Measurements from ENCODE around the gene BRPF1. TPM values are rescaled to one million over a fixed set of nuclear protein-coding genes. Genes with fewer than 3 reads are reported as not detected.

The BRPF1 gene
- total RNA-seq, 1 experiment from 2014 or later, result 18.5 TPM

DNA sequence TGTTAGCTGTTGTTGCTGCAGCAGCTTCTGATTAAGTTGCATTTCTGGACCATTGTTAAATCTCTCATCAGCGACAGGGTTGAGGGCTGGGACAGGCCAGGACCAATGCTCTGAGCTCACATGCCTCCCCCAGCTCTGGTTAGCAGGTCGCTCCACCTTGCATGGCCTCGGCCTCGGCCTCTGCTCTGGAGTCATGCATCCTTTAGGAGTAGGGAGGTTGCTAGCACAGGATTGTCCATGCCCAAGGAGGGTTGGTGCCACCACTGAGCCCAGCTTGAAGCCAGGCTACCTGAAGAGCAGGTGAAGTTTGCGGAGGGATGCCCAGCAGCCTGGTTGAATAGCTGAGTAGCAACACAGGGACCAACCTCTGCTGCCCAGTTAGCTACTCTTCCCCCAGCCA is 39.1 kb upstream of the BRPF1 start:
- no peaks in the 10 kb centered on the region for H3K4me1 ChIP-seq (replicated peaks)
- H3K4me3 ChIP-seq, result no peak overlapping the region
- H3K27me3 ChIP-seq (replicated peaks), result no peaks in the 10 kb centered on the region
- no peaks in the 10 kb centered on the region for H3K9me3 ChIP-seq (replicated peaks)
- DNase-seq (ENCODE audit: low read depth in 1 of 2, low spot score in 2 of 2), result no peak
- no peak overlapping the region for H3K27ac ChIP-seq
- H3K36me3 ChIP-seq, result peaks cover 30% of the 10 kb centered on the region

DNA sequence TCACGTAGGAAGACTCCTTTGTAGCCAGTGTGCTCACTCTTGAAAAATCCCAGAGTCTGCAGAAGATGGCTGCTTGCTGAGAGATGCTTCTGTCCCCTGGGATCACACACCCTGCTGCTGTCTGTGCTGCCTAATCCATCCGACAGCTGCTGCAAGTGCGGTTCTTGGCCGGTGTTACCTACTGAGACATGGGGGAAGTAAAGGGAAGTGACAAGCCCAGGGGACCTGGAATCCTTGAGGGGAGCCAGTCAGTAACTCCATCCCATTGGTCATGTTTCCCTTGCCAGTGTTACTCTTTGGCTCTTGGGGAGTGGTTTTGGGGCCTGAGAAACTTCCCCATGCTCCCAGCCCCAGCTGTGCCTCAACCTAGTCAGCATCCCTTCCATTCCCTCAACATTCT is 36.2 kb upstream of the BRPF1 start:
- H3K4me3 ChIP-seq, result no peak overlapping the region
- H3K9me3 ChIP-seq (replicated peaks), result no peaks in the 10 kb centered on the region
- no peaks in the 10 kb centered on the region for H3K4me1 ChIP-seq (replicated peaks)
- DNase-seq (ENCODE audit: low read depth in 1 of 2, low spot score in 2 of 2), result no peak
- no peak overlapping the region for H3K27ac ChIP-seq
- no peaks in the 10 kb centered on the region for H3K27me3 ChIP-seq (replicated peaks)
- H3K36me3 ChIP-seq, result peaks cover 24% of the 10 kb centered on the region

DNA sequence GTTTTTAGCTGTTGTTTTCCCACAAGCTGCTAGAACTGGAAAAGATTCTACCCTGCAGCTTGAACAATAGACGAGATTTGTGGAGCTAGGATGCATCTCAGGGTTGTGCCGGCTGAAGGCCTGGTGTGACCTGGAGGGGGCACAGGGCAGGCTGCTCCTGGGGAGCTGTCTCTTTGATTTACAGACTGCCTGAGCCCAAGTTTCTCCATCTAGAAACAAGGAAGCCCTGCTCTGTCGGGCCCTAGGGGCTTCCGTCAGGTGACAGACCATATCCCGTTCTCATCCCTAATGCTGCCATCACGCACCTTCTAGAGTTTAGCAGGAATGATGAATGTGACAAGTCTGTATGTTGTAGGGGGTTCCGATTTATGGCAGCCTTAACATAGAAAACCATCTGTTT is 35.8 kb upstream of the BRPF1 start:
- no peak for DNase-seq (ENCODE audit: low read depth in 1 of 2, low spot score in 2 of 2)
- Histone ChIP-seq H3K4me1 (replicated peaks) (no peaks in the 10 kb centered on the region), H3K9me3 (replicated peaks) (no peaks in the 10 kb centered on the region), H3K27ac (no peak overlapping the region), H3K4me3 (no peak overlapping the region), H3K36me3 (peaks cover 21% of the 10 kb centered on the region), H3K27me3 (replicated peaks) (no peaks in the 10 kb centered on the region)

DNA sequence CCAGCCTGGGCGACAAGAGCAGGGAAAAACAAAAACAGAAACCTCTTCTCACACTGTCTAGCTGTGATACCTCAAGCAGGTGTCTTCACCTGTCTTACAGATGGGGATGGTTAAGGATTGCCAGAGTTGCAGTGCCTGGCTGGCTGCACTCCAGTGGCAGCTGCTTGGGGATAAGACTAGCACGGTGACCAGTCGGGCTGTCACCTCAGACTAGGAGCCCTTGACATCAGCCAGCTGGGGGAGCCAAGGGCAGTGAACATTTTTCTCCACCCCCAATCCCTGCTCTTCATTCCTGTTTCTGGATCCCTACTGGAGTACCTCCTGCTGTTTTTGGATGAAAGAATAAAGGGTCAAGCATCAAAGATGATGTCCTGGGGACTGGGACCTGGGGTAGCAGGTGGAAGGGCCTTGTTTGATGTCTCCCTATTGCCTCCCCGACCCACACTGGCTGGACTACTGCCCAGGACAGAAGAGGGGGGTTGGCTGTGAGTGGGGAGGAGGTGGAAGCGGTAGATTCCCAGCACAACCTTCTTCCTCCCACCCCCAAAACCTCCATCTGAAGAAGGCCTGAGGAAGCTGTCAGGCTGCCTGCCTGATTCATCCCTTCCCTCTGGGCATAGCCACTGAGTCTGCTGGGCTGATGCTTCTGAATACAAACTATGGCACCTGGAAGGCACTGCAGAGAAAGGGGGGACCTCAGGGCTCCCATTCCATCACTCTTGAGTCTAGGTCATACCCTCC is 34.9 kb upstream of the BRPF1 start:
- peaks cover 16% of the 10 kb centered on the region for H3K36me3 ChIP-seq

DNA sequence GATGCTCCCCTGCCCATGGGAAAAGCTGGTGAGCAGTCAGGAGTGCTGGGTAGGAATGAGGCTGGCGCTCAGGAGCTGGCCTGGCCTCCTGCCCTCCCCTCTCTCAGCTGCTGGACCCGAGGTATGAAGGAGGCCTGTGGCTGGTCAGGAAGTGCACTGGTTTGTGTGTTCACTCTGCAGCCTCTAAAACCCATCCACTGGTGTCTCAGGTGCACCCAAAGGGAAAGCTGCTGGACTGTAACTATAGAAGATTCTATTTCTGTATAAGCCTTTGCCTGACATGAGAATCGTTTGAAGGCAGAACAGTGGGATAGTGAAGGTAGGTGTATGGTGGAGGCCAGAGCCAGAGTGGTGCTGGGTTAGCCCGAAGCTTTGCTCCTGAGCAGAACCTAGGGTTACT is 33.6 kb upstream of the BRPF1 start:
- H3K4me1 ChIP-seq (replicated peaks), result no peaks in the 10 kb centered on the region
- no peak overlapping the region for H3K27ac ChIP-seq
- H3K4me3 ChIP-seq, result no peak overlapping the region
- no peaks in the 10 kb centered on the region for H3K27me3 ChIP-seq (replicated peaks)
- no peaks in the 10 kb centered on the region for H3K9me3 ChIP-seq (replicated peaks)
- H3K36me3 ChIP-seq, result peaks cover 12% of the 10 kb centered on the region
- no peak for DNase-seq (ENCODE audit: low read depth in 1 of 2, low spot score in 2 of 2)

More for the DNA sequence above, 34.9 kb upstream of the BRPF1 start:
- Histone ChIP-seq H3K27me3 (replicated peaks) (no peaks in the 10 kb centered on the region), H3K4me3 (no peak overlapping the region), H3K9me3 (replicated peaks) (no peaks in the 10 kb centered on the region), H3K4me1 (replicated peaks) (no peaks in the 10 kb centered on the region), H3K27ac (no peak overlapping the region)
- DNase-seq (ENCODE audit: low read depth in 1 of 2, low spot score in 2 of 2), result no peak

DNA sequence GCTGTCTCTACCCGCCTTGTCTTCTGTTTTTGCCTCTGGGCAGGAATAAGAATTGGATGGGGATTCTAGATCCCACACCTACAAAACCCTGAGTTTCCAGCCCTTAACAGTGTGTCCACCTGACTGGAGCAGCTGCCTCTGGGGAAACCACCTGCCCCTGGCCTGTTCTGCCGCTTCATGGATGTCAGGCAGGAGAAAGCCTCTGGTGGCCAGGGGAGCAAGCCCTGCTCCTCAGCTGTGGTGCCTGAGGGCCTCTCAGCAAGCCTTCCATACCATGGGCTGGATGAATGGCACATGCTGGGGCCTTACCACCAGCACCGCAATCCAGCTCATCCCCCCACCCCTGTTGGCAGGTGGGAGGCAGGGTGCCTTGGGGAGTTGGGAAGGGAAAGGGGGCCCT is 33.2 kb upstream of the BRPF1 start:
- no peak for DNase-seq (ENCODE audit: low read depth in 1 of 2, low spot score in 2 of 2)

DNA sequence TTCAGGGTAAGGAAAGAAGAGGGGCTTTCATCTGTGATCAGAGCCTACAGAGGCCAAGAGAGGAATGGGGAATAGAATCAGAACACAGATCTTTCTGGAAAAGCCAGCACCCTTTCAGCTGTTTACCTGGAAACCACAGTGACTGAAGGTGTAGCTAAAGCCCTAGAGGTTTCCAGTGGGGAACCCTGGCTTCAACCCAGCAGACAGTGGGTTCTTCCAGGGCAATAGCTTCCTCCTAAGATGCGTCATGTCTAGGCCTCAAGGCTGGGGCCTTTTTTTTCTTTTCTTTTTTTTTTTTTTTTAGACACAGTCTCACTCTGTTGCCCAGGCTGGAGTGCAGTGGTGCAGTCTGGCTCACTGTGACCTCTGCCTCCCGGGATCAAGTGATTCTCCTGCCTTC is 31.0 kb upstream of the BRPF1 start:
- no peak for DNase-seq (ENCODE audit: low read depth in 1 of 2, low spot score in 2 of 2)
- no peaks in the 10 kb centered on the region for H3K9me3 ChIP-seq (replicated peaks)
- H3K36me3 ChIP-seq, result 0 out of 2 replicates have a peak, but pooled peaks cover 4% of the 10 kb centered on the region
- peaks cover 16% of the 10 kb centered on the region for H3K27me3 ChIP-seq (replicated peaks)
- H3K27ac ChIP-seq, result no peak overlapping the region
- H3K4me3 ChIP-seq, result no peak overlapping the region
- peaks cover 8% of the 10 kb centered on the region for H3K4me1 ChIP-seq (replicated peaks)

More for the DNA sequence above, 33.2 kb upstream of the BRPF1 start:
- H3K4me1 ChIP-seq (replicated peaks), result no peaks in the 10 kb centered on the region
- peaks cover 8% of the 10 kb centered on the region for H3K36me3 ChIP-seq
- no peak overlapping the region for H3K27ac ChIP-seq
- 0 out of 2 replicates have a peak, but pooled peaks cover 1% of the 10 kb centered on the region for H3K27me3 ChIP-seq (replicated peaks)
- no peaks in the 10 kb centered on the region for H3K9me3 ChIP-seq (replicated peaks)
- no peak overlapping the region for H3K4me3 ChIP-seq

DNA sequence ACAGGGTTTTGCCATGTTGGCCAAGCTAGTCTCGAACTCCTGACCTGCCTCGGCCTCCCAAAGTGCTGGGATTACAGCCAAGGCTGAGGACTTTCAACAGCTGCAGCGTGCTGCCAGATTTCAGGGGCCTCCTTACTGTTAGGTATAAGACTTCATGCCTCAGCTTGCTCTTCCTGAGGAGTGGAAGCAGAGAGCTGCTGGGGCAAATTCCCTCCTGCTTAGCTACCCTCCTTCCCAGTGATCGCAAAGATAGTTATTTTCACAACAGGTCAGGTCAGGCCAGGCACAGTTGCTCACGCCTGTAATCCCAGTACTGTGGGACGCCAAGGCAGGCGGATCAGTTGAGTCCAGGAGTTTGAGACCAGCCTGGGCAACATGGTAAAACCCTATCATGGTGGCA is 30.5 kb upstream of the BRPF1 start:
- Histone ChIP-seq H3K4me3 (no peak overlapping the region), H3K27ac (no peak overlapping the region), H3K27me3 (replicated peaks) (peaks cover 16% of the 10 kb centered on the region), H3K36me3 (0 out of 2 replicates have a peak, but pooled peaks cover 4% of the 10 kb centered on the region), H3K9me3 (replicated peaks) (no peaks in the 10 kb centered on the region), H3K4me1 (replicated peaks) (peaks cover 8% of the 10 kb centered on the region)
- no peak for DNase-seq (ENCODE audit: low read depth in 1 of 2, low spot score in 2 of 2)

DNA sequence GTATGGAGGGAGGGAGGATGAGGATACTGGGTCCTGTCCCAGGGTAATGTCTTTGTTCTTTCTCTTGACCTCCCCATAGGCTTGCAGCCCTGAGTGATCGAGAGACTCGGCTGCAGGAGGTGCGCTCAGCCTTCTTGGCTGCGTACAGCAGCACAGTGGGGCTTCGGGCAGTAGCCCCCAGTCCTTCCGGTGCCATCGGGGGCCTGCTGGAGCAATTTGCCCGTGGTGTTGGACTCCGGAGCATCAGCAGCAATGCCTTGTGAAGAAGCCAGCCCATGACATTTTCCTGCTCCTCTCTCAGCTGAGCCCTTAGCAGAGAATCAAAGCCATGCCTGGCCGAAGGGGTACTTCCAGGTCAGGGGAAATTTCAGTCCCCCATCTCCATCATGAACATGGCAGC is 29.8 kb upstream of the BRPF1 start:
- no peaks in the 10 kb centered on the region for H3K9me3 ChIP-seq (replicated peaks)
- H3K27me3 ChIP-seq (replicated peaks), result peaks cover 16% of the 10 kb centered on the region
- peaks cover 8% of the 10 kb centered on the region for H3K4me1 ChIP-seq (replicated peaks)
- H3K4me3 ChIP-seq, result no peak overlapping the region
- H3K27ac ChIP-seq, result no peak overlapping the region
- H3K36me3 ChIP-seq, result 0 out of 2 replicates have a peak, but pooled peaks cover 4% of the 10 kb centered on the region
- DNase-seq (ENCODE audit: low read depth in 1 of 2, low spot score in 2 of 2), result no peak

DNA sequence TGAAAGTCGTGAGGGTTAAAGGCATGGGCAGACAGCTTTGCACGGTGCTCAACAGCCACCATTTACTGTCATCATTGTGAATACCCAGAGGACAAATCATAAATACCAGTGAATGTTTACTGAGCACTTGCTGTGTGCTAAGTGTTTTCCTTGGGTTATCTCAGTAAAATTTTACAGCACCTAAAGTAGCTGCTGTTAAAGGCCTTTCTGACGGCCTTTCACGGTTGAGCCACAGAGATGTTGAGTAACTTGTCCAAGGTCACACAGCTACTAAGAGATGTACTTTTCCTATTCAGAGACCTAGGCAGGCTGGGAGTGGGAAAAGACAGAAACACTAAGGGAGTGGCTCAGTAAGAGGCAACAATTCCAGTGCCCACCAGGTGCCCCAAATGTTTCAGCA is 28.3 kb upstream of the BRPF1 start:
- DNase-seq (ENCODE audit: low read depth in 1 of 2, low spot score in 2 of 2), result no peak
- H3K27me3 ChIP-seq (replicated peaks), result peaks cover 16% of the 10 kb centered on the region
- H3K4me3 ChIP-seq, result no peak overlapping the region
- H3K36me3 ChIP-seq, result no peaks in the 10 kb centered on the region
- peaks cover 8% of the 10 kb centered on the region for H3K4me1 ChIP-seq (replicated peaks)
- H3K9me3 ChIP-seq (replicated peaks), result no peaks in the 10 kb centered on the region
- no peak overlapping the region for H3K27ac ChIP-seq

DNA sequence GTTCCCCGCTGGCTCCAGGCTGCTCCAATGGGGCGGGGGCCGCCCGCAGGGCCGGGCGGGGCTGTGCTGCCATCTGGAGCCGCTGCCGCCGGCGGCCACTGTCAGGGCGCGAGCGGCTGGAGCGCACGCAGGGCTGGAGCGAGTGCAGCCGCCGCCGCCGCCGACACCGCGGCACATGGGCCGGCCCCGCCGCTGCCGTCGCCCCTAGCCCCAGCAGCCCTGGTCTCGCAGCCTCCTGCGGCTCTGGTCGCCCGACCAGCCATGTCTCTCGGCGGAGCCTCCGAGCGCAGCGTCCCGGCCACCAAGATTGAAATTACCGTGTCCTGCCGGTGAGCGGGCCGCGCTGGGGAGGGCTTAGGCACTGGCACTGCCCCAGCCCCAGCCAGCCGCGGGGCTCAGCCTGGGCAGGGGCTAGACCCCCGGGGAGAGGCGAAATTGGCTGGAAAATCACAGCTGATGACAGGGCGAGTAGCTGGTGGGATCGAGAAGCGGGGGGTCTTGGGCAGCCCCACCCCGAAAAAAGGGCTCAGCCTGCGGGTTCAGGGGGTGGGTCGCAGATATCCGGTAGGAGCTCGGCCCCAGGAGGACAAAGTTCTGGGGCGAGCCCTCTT is 27.7 kb upstream of the BRPF1 start, which contains the start of gene CPNE9:
Gene CPNE9, plus strand, starts transcription at position 98 of the 611 bp plus-strand sequence. Its CDS starts 164 bp downstream, at position 262.
- H3K9me3 ChIP-seq (replicated peaks), result no peaks in the 10 kb centered on the region
- peaks cover 16% of the 10 kb centered on the region for H3K27me3 ChIP-seq (replicated peaks)
- no peak for DNase-seq (ENCODE audit: low read depth in 1 of 2, low spot score in 2 of 2)
- peaks cover 8% of the 10 kb centered on the region for H3K4me1 ChIP-seq (replicated peaks)
- no peak within 1 kb of the TSS for H3K27ac ChIP-seq
- H3K4me3 ChIP-seq, result no peak within 1 kb of the TSS
- no peaks in the 10 kb centered on the region for H3K36me3 ChIP-seq

DNA sequence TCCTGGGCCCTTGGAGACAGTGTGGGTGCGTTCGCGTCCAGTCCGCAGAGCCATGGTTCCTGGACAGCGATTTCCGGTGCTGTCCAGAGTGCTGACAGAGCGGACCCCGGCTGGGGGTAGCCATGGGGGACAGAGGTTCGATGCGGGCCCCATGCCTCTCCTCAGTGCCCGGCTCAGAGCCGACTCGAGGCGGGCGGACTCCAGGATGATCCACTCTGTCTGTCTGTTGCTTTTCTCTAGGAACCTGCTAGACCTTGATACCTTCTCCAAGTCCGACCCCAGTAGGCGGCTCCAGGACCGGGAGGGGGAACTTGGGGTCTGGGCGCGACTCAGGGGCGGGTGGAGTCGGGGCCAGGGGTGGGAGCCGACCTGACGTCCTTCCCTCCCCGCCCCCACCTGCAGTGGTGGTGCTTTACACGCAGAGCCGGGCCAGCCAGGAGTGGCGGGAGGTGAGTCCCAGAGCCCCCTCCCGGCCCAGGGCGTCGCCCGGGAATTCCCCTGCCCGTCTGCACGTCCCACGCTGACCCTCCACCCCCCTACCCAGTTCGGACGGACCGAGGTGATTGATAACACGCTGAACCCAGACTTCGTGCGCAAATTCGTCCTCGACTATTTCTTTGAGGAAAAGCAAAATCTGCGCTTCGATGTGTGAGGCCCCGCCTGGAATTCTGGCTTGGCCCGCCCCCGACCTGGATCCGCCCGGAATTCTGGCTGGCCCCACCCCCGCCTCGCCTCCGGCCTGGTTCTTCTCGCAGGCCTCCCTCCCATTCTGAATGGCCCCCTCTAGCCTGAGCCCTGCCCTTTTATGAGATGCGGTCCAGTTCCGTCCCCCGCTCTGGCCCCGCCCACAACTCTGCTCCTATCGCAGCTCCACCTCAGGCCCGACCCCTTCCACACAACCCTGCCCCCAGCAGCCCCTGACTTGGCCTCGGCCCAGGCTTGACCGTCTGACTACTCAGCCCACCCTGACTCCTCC is 26.9 kb upstream of the BRPF1 start:
- H3K4me3 ChIP-seq, result no peak overlapping the region
- H3K9me3 ChIP-seq (replicated peaks), result no peaks in the 10 kb centered on the region
- H3K36me3 ChIP-seq, result no peaks in the 10 kb centered on the region
- H3K27ac ChIP-seq, result no peak overlapping the region
- H3K27me3 ChIP-seq (replicated peaks), result peaks cover 16% of the 10 kb centered on the region
- peaks cover 8% of the 10 kb centered on the region for H3K4me1 ChIP-seq (replicated peaks)
- DNase-seq (ENCODE audit: low read depth in 1 of 2, low spot score in 2 of 2), result peak; percentile 18 to 45

DNA sequence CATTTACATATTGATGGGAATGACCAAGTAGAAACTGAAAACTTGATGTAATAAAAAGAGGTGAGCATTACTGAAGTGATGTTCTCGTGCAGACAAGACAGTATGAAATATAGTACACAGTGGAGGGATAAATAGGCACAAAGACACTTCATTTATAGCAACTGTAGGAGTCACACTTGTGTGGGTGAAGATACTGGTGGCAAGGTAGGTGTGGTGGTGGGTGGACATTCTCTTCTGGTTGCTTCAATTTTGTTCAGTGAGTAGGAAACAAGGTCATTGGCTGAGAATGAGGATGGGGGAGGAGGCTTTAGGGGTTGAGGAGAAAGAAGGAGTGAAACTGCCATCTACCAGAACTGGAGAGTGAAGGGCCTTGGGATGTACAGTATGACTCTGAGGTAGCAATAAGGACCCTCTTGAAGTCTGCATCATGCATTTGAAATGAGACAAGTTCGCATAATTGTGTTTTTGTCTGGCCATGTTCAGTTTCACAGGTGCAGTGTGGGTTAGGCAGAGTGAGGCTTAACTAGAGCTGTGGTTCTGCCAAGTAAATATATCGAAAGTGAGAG is 21.3 kb upstream of the BRPF1 start:
- no peak overlapping the region for H3K4me3 ChIP-seq
- no peak overlapping the region for H3K27ac ChIP-seq
- no peaks in the 10 kb centered on the region for H3K9me3 ChIP-seq (replicated peaks)
- no peaks in the 10 kb centered on the region for H3K36me3 ChIP-seq
- DNase-seq (ENCODE audit: low read depth in 1 of 2, low spot score in 2 of 2), result no peak
- H3K27me3 ChIP-seq (replicated peaks), result peaks cover 5% of the 10 kb centered on the region
- no peaks in the 10 kb centered on the region for H3K4me1 ChIP-seq (replicated peaks)

Data from SJSA1 (cell line).